Naive thymus-derived CD4-positive, alpha-beta T cell (primary cell): ENCODE data around the gene MYEOV. TPM values are rescaled to one million over a fixed set of nuclear protein-coding genes. Genes with fewer than 3 reads are reported as not detected.

Experiments
- ATAC-seq: fragments of 150-1000 bp; cut with Tn5 transposase; 2 replicates; pipeline ENCODE4 v1.10.0; 2021; ENCODE audit warnings: mild to moderate bottlenecking, moderate library complexity
- CTCF ChIA-PET: fragments of 350-600 bp; sonication (Branson Sonifier 250); formaldehyde crosslinking; loops from one replicate; lab custom pipeline; 2021; ENCODE audit warnings: antibody characterized with exemption; lab: Charles Lee
- POLR2A ChIA-PET: fragments of 350-600 bp; sonication (Branson Sonifier 250); formaldehyde crosslinking; loops from one replicate; lab custom pipeline; 2021; ENCODE audit warnings: antibody characterized with exemption, inconsistent platforms; lab: Charles Lee
- DNase-seq, 9 donors: peaks; one replicate each; pipeline versions ENCODE4 v3.0.0 to v3.0.0-alpha.2; 2020 to 2022; ENCODE audit warnings: mixed read lengths in 1 of 9
- H3K27ac ChIP-seq: one replicate; pipeline ENCODE4 v1.7.0; 2013; ENCODE audit warnings: mild to moderate bottlenecking, low read depth, low read length, moderate library complexity
- H3K27me3 ChIP-seq, 2 donors: one replicate each; pipeline ENCODE4 v1.7.0; 2013; ENCODE audit warnings: low read length in 2 of 2, mild to moderate bottlenecking in 2 of 2, moderate library complexity in 2 of 2; ENCODE audit not compliant: control insufficient read depth in 2 of 2, insufficient read depth in 2 of 2
- H3K36me3 ChIP-seq, 3 experiments: 1 replicate in 2 of 3; 2 replicates in 1 of 3; pipeline ENCODE4 v1.7.0; 2013; ENCODE audit warnings: low read length in 3 of 3, mild to moderate bottlenecking in 3 of 3, moderate library complexity in 1 of 3; ENCODE audit not compliant: insufficient read depth in 3 of 3, control insufficient read depth in 2 of 3
- H3K4me1 ChIP-seq, 2 donors: one replicate each; pipeline ENCODE4 v1.7.0; 2013; ENCODE audit warnings: low read length in 2 of 2, mild to moderate bottlenecking in 2 of 2, moderate library complexity in 1 of 2; ENCODE audit not compliant: control insufficient read depth in 2 of 2, insufficient read depth in 2 of 2
- H3K4me3 ChIP-seq: 2 replicates; pipeline ENCODE4 v1.7.0; 2013; ENCODE audit warnings: mild to moderate bottlenecking, low read length
- H3K9me3 ChIP-seq, 3 experiments: 1 replicate in 2 of 3; 2 replicates in 1 of 3; pipeline ENCODE4 v1.7.0; 2013; ENCODE audit warnings: low read length in 3 of 3; ENCODE audit not compliant: control insufficient read depth in 2 of 3
- H3K27ac Mint-ChIP-seq, 9 donors: one replicate each; pipeline ENCODE4 v1.8.0; 2020 to 2022; ENCODE audit warnings: mixed read lengths in 9 of 9, mild to moderate bottlenecking in 8 of 9, moderate library complexity in 5 of 9, inconsistent platforms in 2 of 9
- H3K27me3 Mint-ChIP-seq, 5 donors: one replicate each; pipeline ENCODE4 v1.8.0; 2021 to 2022; ENCODE audit warnings: mixed read lengths in 5 of 5, mild to moderate bottlenecking in 1 of 5
- H3K36me3 Mint-ChIP-seq, 5 donors: one replicate each; pipeline ENCODE4 v1.8.0; 2020 to 2022; ENCODE audit warnings: mixed read lengths in 5 of 5, mild to moderate bottlenecking in 3 of 5, inconsistent platforms in 1 of 5
- H3K4me1 Mint-ChIP-seq, 7 donors: one replicate each; pipeline ENCODE4 v1.8.0; 2020 to 2022; ENCODE audit warnings: mixed read lengths in 7 of 7, mild to moderate bottlenecking in 3 of 7, inconsistent platforms in 1 of 7
- H3K4me3 Mint-ChIP-seq, 10 donors: one replicate each; pipeline ENCODE4 v1.8.0; 2020 to 2022; ENCODE audit warnings: mild to moderate bottlenecking in 10 of 10, mixed read lengths in 10 of 10, moderate library complexity in 6 of 10, inconsistent platforms in 2 of 10
- H3K9me3 Mint-ChIP-seq, 11 donors: one replicate each; pipeline ENCODE4 v1.8.0; 2020 to 2022; ENCODE audit warnings: mixed read lengths in 11 of 11, mild to moderate bottlenecking in 4 of 11, inconsistent platforms in 1 of 11, moderate library complexity in 1 of 11
- intact Hi-C, 2 donors: fragments of 100-400 bp; cut with micrococcal nuclease; formaldehyde crosslinking; loops; one replicate each; pipeline ENCODE4 v1.15.1; 2023
- polyA plus RNA-seq, 2 donors: library from polyadenylated mRNA; unstranded; fragments of 300-500 nt; fragmentation: Illumina TruSeq; gene quantifications; one replicate each; pipeline ENCODE4 v1.2.3, GENCODE V29; 2021
- total RNA-seq, 6 experiments: library from RNA in 5 of 6; stranded (reverse) in 5 of 6; gene quantifications; 1 replicate in 5 of 6; 2 replicates in 1 of 6; pipeline ENCODE4 v1.2.3 and lab custom pipeline; 2021 to 2026

The MYEOV gene
- total and polyA plus RNA-seq, 7 experiments from 2014 or later: 0.20 to 0.32 TPM; not detected in 5

DNA sequence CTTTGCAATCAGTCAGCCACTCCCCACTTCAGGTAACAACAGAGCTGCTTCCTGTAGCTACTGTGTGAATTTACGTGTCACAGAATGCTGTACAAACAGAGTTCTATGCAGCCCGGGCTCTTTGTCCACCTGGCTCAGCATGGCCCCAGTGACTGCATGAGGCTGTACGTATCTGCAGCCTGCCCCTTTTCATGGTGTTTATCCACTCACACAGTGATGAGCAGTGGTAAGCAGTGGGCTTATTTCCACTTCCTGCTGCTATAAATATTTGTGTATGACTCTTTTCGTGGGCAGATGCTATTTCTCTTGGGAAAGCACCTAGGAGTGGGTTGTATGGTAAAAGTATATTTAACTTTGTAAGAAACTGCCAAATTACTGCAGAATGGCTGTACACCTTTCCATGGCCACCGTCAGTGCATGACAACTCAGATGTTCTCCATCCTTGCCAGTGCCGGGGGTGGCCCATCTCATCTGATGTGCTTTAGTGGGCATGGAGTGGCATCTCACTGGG, 43.3 kb downstream of the MYEOV start:
- peaks cover 21 to 53% (median 42%) of the 10 kb centered on the region in 7 donors for H3K4me1 Mint-ChIP-seq
- peaks cover 0 to under 1% (median 0%) of the 10 kb centered on the region in 5 donors for H3K27me3 Mint-ChIP-seq
- CTCF ChIA-PET: no interaction called here
- DNase-seq (peak in 8 of 9 donors; percentile 29 to 65 (median 46)), ATAC-seq (peak; percentile 81)
- H3K9me3 Mint-ChIP-seq: peaks cover 0 to 12% (median 5%) of the 10 kb centered on the region in 11 donors
- Histone ChIP-seq H3K36me3 (no peaks in the 10 kb centered on the region), H3K4me1 (peaks cover 12 to 28% of the 10 kb centered on the region in 2 donors), H3K4me3 (peak overlapping the region; percentile 28), H3K9me3 (peaks cover 0 to 14% (median 0%) of the 10 kb centered on the region in 3 experiments), H3K27ac (peak overlapping the region; percentile 66), H3K27me3 (no peaks in the 10 kb centered on the region)
- peak overlapping the region; percentile 49 to 80 (median 72) for H3K4me3 Mint-ChIP-seq
- intact Hi-C loops: loop anchor here (1.0 to 5.0 kb wide), 3 partner anchors 24 to 40 kb away; no protein-coding TSS in a partner anchor
- peak overlapping the region; percentile 76 to 94 (median 88) for H3K27ac Mint-ChIP-seq
- POLR2A ChIA-PET: interaction anchor here (0.6 to 2.0 kb wide), 4 partner anchors 9 to 764 kb away, joined by 3 to 6 read pairs (median 3); no protein-coding TSS in a partner anchor
- peaks cover 0 to 4% (median 2%) of the 10 kb centered on the region in 5 donors for H3K36me3 Mint-ChIP-seq

GRCh38 chr11:69339041-69339733, 45.2 kb downstream of the MYEOV start:
- intact Hi-C loops: loop anchor here in 1 of 2 donors (5.0 kb wide), 1 partner anchor 42 kb away; no protein-coding TSS in a partner anchor
- ATAC-seq: no peak
- Histone ChIP-seq H3K4me3 (no peak overlapping the region), H3K4me1 (peaks cover 12 to 28% of the 10 kb centered on the region in 2 donors), H3K27ac (no peak overlapping the region), H3K27me3 (no peaks in the 10 kb centered on the region), H3K9me3 (peaks cover 0 to 14% (median 0%) of the 10 kb centered on the region in 3 experiments), H3K36me3 (no peaks in the 10 kb centered on the region)
- ChIA-PET CTCF (no interaction called here), POLR2A (no interaction called here)
- DNase-seq: peak in 2 of 9 donors; percentile 3 to 35
- peaks cover 21 to 53% (median 42%) of the 10 kb centered on the region in 7 donors for H3K4me1 Mint-ChIP-seq
- no peaks in the 10 kb centered on the region for H3K27me3 Mint-ChIP-seq
- peaks cover 0 to 12% (median 5%) of the 10 kb centered on the region in 11 donors for H3K9me3 Mint-ChIP-seq
- H3K27ac Mint-ChIP-seq: peak overlapping the region in 8 of 9 donors; percentile 6 to 93 (median 84)
- peak overlapping the region in 8 of 10 donors; percentile 36 to 71 (median 58) for H3K4me3 Mint-ChIP-seq
- H3K36me3 Mint-ChIP-seq: peaks cover 0 to 4% (median 2%) of the 10 kb centered on the region in 5 donors

- ATAC-seq (no peak), DNase-seq (peak in 1 of 9 donors; percentile 21)
- Mint-ChIP-seq H3K4me1 (peaks cover 21 to 52% (median 41%) of the 10 kb centered on the region in 7 donors), H3K36me3 (peaks cover 0 to 4% (median 2%) of the 10 kb centered on the region in 5 donors), H3K4me3 (no peak overlapping the region), H3K27me3 (no peaks in the 10 kb centered on the region), H3K9me3 (peaks cover 0 to 12% (median 5%) of the 10 kb centered on the region in 11 donors), H3K27ac (peak overlapping the region in 2 of 9 donors; percentile 25 to 81)
- intact Hi-C loops: loop anchor here in 1 of 2 donors (5.0 kb wide), 1 partner anchor 43 kb away; no protein-coding TSS in a partner anchor
- POLR2A ChIA-PET: no interaction called here
- Histone ChIP-seq H3K36me3 (no peaks in the 10 kb centered on the region), H3K9me3 (peaks cover 0 to 14% (median 0%) of the 10 kb centered on the region in 3 experiments), H3K4me3 (no peak overlapping the region), H3K27me3 (no peaks in the 10 kb centered on the region), H3K4me1 (peaks cover 12 to 28% of the 10 kb centered on the region in 2 donors), H3K27ac (no peak overlapping the region)
- CTCF ChIA-PET: no interaction called here
These were observed 46.1 kb downstream of the MYEOV start for GRCh38 chr11:69339983-69340565.

GRCh38 chr11:69342588-69343330, 48.8 kb downstream of the MYEOV start:
- Histone ChIP-seq H3K4me1 (peaks cover 2 to 10% of the 10 kb centered on the region in 2 donors), H3K9me3 (peaks cover 0 to 14% (median 0%) of the 10 kb centered on the region in 3 experiments), H3K27ac (no peak overlapping the region), H3K4me3 (no peak overlapping the region), H3K36me3 (no peaks in the 10 kb centered on the region), H3K27me3 (no peaks in the 10 kb centered on the region)
- peak in 1 of 9 donors; percentile 16 for DNase-seq
- intact Hi-C loops: no loop called here
- Mint-ChIP-seq H3K4me3 (no peak overlapping the region), H3K27me3 (peaks cover 0 to 3% (median 0%) of the 10 kb centered on the region in 5 donors), H3K36me3 (peaks cover 0 to 4% (median 2%) of the 10 kb centered on the region in 5 donors), H3K4me1 (peaks cover 10 to 25% (median 17%) of the 10 kb centered on the region in 7 donors), H3K9me3 (peaks cover 0 to 12% (median 5%) of the 10 kb centered on the region in 11 donors), H3K27ac (no peak overlapping the region)
- ATAC-seq: no peak
- ChIA-PET POLR2A (no interaction called here), CTCF (no interaction called here)

- Mint-ChIP-seq H3K27me3 (peaks cover 0 to 3% (median 0%) of the 10 kb centered on the region in 5 donors), H3K4me3 (no peak overlapping the region), H3K27ac (no peak overlapping the region), H3K36me3 (peaks cover 0 to 4% (median 3%) of the 10 kb centered on the region in 5 donors), H3K9me3 (peaks cover 0 to 19% (median 7%) of the 10 kb centered on the region in 11 donors), H3K4me1 (peaks cover 4 to 18% (median 10%) of the 10 kb centered on the region in 7 donors)
- H3K4me3 ChIP-seq: no peak overlapping the region
- ATAC-seq (no peak), DNase-seq (peak in 1 of 9 donors; percentile 15)
- H3K27ac ChIP-seq: no peak overlapping the region
- H3K9me3 ChIP-seq: peaks cover 0 to 19% (median 0%) of the 10 kb centered on the region in 3 experiments
- H3K36me3 ChIP-seq: no peaks in the 10 kb centered on the region
- no peaks in the 10 kb centered on the region for H3K27me3 ChIP-seq
- intact Hi-C loops: no loop called here
- POLR2A ChIA-PET: no interaction called here
- peaks cover 0 to 5% of the 10 kb centered on the region in 2 donors for H3K4me1 ChIP-seq
- CTCF ChIA-PET: no interaction called here
These were observed 49.7 kb downstream of the MYEOV start for GRCh38 chr11:69343401-69344321.
